ENCODE results near the gene MEF2A.

MEF2A gene

GRCh38 chr15:99613481-99613880 lies 47.7 kb downstream of the MEF2A start:
- DNase-seq, result no peak

GRCh38 chr15:99613887-99614647 lies 48.3 kb downstream of the MEF2A start:
- no peak for DNase-seq

GRCh38 chr15:99614749-99615288 lies 49.0 kb downstream of the MEF2A start:
- no peak for DNase-seq

DNA sequence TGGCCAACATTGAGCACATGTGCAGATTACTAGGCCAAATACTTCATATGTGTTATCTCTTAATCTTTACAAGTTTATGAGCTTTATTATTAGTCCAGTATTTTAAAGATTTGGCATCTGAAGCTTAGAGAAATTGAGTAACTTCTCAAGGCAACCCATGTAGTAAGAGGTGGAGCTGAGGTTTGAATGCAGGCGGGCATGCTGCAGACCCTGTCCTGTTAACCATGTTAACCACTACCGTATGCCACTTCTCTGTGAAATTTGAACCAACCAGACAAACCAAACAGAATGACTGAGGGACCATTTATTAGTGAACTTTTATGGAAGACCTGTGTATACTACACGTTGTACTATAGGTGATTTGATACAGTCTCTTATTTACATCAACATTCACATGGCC lies 49.7 kb downstream of the MEF2A start:
- no peak for DNase-seq

DNA sequence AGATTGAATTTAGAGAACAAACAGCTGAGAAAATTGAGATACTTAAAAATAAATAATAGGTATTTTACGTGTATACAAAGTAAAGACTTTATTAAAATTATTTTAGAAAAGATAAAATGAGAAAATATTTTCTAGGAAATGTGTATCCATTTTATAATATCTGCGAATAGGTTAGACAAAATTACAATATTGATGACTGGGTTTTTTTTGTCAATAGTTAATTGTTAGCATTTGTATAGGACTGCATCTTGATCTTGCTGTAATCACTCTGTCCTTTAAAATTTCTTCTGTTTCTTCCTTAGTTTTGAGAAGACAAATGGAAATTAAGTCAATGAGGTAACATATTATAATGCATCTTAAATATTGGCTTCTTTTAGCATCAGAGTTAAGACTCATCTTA lies 50.3 kb downstream of the MEF2A start:
- DNase-seq, result no peak

GRCh38 chr15:99616773-99617342 lies 51.1 kb downstream of the MEF2A start:
- no peak for DNase-seq

DNA sequence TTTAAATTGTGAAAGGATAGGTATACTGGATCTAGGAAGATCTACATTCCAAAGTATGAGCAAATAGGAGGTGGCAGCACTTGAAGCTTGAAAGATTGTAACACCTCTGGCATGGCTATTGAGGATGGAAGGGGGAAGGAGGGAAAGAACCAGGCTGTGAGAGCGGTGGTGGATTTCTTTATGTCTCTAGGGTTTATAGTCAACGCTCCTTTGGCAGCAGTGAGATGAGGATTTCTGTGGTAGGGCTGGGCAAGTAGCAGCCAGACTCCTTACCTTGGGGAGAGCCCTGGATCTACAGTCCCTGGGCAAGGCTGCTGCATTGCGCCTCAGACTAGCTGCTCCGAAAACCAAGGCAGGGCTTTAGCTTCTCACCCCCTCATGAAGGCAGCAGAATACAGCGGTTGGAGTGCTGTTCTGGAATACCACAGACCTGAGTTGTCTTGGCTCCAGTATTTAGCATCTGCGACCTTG lies 53.2 kb downstream of the MEF2A start:
- DNase-seq, result no peak

GRCh38 chr15:99619712-99620111 lies 53.9 kb downstream of the MEF2A start:
- DNase-seq, result no peak

DNA sequence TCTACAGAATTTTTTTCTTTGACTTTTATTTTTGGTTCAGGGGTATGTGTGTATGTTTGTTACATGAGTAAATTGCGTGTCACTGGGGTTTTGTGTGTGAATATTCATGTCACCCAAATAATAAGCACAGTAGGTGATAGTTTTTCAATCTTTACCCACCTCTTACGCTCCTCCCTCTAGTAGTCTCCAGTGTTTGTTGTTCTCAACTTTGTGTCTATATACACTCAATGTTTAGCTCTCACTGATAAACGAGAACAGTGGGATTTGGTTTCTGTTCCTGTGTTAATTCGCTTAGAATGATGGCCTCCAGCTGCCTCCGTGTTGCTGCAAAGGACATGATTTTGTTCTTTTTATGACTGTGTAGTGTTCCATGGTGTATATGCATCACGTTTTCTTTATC lies 54.4 kb downstream of the MEF2A start:
- no peak for DNase-seq

GRCh38 chr15:99621767-99622166 lies 56.0 kb downstream of the MEF2A start:
- DNase-seq, result no peak

DNA sequence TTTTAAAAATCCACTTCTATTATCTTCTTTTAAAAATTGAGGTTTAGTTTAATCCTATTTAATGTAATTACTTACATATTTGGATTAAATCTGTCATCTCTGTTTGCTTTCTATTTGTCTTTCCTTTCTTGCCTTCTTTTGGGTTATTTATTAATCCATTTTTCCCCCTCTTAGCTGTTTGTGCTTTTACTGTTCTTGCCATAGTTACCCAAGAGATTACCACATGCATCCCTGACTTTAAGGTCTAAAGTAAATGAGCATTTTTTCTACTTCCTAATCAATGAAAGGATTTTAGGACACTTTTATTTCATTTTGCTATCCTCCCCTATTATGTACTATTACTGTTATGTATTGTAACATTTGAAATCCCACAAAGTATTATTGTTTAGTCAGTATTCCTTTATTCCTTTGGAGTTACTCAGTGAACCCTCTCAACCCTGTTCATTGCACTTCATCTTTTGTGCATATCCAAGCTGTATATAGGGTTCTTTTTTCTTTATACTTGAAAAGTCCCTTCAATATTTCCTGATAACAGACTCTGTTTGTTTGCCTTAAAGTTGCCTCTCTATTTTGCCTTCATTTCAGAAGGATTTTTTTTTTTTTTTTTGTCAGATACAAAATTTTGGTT lies 62.7 kb downstream of the MEF2A start:
- DNase-seq, result no peak

- no peak for DNase-seq
Observed at GRCh38 chr15:99630607-99631131, 64.9 kb downstream of the MEF2A start.

DNA sequence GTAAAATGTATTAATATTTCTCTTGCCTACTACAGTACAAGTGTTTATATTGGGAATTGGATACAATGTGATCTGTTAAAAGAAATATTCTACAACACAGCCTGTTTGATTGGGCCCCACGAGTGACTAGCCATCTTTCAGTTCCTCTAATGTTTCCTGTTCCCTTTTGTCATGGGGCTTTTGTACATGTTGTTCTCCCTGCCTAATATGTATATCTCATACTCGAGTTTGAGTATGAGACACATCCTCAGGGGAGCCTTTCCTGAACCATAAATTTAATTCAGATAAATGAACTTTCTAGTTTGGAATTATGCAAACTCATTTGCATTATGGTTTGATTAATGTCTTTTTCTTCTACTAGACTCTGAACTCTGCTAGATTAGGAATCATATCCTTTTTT lies 65.5 kb downstream of the MEF2A start:
- DNase-seq, result no peak

DNA sequence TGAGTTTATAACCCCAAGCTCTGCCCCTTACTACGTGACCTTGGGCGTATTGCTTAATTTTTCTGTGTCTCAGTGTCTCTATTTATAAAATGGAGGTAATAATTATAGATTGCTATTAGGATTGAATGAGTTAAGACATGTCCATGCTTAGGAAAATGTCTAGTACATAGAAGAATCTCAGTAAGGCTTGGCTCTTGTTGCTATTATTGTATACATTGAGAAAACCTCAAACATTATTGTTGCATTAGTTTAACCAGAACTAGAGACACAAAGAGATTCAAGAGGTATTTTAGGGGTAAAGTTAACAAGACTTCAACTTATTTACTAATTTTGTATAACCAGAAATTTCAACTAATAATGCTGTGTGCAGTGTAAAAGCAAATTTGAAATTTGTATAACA lies 66.7 kb downstream of the MEF2A start:
- no peak for DNase-seq

- DNase-seq, result no peak
Observed at GRCh38 chr15:99633655-99634054, 67.9 kb downstream of the MEF2A start.

DNA sequence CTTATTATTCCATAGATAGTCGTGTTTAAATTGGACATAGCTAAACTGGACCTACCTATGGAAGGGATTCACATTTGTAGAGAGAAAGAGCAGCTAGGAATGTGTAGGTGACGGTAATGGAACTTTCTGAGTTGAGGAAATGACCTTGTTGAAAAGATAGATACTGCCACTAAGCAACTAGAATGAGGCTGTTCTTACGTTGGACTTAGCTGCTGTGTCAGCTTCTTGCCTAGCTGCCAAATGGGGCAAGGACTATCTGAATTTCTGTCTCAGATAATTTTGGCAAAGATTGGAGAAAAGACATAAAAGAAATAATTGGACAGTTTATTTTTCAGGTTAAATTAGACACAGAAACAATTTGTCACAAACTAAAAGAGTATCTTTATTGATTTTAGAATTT lies 68.8 kb downstream of the MEF2A start:
- no peak for DNase-seq

GRCh38 chr15:99635145-99635544 lies 69.4 kb downstream of the MEF2A start:
- no peak for DNase-seq

- DNase-seq, result no peak
Observed at GRCh38 chr15:99635794-99636193, 70.0 kb downstream of the MEF2A start.

- no peak for DNase-seq
Observed at GRCh38 chr15:99644913-99645542, 79.2 kb downstream of the MEF2A start.

DNA sequence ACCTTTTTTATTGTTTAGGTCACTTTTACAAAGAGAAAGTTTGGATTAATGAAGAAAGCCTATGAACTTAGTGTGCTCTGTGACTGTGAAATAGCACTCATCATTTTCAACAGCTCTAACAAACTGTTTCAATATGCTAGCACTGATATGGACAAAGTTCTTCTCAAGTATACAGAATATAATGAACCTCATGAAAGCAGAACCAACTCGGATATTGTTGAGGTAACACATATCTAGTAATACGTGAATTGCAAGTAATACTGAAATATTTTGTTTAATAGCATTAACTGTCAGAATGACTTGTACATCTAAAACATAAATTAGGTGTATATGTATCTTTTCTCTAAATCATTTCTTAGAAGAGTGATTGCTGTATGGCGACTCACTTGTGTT lies 79.8 kb downstream of the MEF2A start:
- DNase-seq, result no peak

GRCh38 chr15:99645951-99646350 lies 80.2 kb downstream of the MEF2A start:
- DNase-seq, result no peak

DNA sequence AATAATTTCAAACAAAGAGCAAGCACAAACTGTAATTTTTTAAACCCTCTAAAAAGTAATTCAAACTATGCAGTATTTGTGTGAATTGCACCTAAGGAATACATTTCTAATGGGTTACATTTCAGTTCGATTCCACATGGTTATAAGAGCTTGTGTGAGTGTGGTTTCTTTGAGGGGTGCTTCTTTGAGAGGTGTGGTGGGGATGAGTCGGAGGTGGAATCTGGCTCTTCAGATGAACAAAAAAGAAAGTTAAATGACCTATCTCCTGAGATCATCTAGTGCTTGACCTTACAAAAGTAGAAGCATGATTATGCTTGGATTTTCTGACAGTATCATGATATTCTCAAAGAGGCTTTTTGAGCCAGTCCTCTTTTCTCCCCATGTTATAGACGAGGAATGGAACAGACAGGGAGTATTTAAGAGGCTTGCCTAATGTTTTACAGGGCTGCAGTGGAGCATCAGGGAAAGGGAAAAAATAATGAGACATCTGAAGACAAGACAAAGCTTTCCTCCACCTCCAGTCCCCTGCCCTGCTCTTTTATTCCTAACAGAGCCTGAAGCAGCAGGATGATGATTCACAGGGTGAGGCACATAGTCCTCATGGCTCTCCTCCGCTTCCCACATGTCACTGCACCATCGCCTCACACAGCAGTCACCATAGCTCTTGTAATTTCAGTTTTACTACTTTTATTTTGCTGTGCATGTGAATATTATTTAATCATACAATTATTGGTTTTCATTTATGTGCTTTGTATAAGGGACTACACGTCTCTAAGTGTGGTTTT lies 85.4 kb downstream of the MEF2A start:
- no peak for DNase-seq

GRCh38 chr15:99656205-99656604 lies 90.4 kb downstream of the MEF2A start:
- DNase-seq, result no peak
